NB4 (cell line): ENCODE measurements around the gene SDR42E2.

Experiments
- POLR2A ChIP-seq: IDR thresholded peaks from 2 replicates; pipeline ENCODE4 v1.6.1; 2011; ENCODE audit warnings: mild to moderate bottlenecking; ENCODE audit not compliant: insufficient read length; ENCODE audit errors: extremely low read depth
- TF ChIP-seq, protein P1 (sequence below): IDR thresholded peaks from one replicate; pipeline ENCODE4 v1.5.1; 2012; ENCODE audit warnings: low read depth, low read length

DNA sequence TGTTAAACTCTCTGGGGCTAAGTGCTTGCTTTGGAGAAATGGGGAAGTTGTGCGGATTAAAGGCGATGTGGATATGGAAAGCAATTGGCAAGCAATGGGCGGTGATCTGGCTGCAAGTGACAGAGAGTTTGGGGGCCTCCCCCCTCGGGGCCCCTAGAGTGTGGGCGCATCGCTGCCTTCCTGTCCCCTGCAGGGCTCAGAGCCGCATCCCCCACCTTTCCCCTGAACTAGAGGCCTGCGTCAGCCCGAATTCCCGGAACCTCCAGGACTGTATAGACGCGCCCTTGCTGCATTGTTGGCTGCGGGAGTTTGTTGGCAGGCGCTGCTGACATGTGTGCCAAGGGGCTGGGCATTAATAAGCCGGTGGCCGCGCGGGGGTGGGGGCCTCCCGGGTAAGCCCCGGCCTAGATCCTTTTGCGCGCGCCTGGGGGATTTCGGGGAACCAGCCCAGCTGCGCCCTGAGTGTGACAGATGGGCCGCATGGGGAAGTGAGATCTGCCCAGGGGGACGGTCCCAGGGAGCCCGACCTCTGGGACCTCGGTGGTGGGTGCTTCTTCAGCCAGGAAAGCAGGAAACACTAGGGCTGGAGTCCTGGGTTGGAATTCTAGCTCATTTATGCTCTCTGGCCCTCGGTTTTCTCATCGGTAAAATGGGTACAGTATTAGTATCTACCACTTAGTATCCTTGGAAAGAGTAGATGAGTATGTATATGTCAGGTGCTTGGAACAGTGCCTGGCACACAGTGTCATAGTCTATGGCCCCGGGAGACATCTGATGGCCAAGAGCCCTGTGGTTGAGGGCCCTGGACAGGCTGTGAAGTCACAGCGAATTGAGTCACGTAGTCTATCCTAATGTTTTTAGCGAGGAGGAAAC lies 44.8 kb downstream of the SDR42E2 start:
- TF ChIP-seq, protein P1, sequence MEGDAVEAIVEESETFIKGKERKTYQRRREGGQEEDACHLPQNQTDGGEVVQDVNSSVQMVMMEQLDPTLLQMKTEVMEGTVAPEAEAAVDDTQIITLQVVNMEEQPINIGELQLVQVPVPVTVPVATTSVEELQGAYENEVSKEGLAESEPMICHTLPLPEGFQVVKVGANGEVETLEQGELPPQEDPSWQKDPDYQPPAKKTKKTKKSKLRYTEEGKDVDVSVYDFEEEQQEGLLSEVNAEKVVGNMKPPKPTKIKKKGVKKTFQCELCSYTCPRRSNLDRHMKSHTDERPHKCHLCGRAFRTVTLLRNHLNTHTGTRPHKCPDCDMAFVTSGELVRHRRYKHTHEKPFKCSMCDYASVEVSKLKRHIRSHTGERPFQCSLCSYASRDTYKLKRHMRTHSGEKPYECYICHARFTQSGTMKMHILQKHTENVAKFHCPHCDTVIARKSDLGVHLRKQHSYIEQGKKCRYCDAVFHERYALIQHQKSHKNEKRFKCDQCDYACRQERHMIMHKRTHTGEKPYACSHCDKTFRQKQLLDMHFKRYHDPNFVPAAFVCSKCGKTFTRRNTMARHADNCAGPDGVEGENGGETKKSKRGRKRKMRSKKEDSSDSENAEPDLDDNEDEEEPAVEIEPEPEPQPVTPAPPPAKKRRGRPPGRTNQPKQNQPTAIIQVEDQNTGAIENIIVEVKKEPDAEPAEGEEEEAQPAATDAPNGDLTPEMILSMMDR: no peak
- TF ChIP-seq POLR2A: no peak
